Transverse colon (tissue), 4 donors: Measurements from ENCODE around the gene NEK1.

ENCODE experiments used
- POLR2A ChIP-seq: fragments of 450-650 bp; IDR thresholded peaks from one replicate; pipeline ENCODE4 v1.6.1; 2016; ENCODE audit warnings: antibody characterized with exemption, mild to moderate bottlenecking, moderate library complexity
- POLR2AphosphoS5 ChIP-seq, 3 donors: sonication (generic); formaldehyde crosslinking; IDR thresholded peaks; one replicate each; pipeline ENCODE4 v1.6.1; 2016; ENCODE audit warnings: antibody characterized with exemption in 3 of 3
- TF ChIP-seq, protein P1 (sequence below), 5 experiments: fragments of 200-600 bp in 3 of 5; fragments of 450-650 bp in 2 of 5; sonication (generic) in 3 of 5; IDR thresholded peaks; 1 replicate in 2 of 5; 2 replicates in 3 of 5; pipeline ENCODE4 v1.5.1; 2016 to 2017; ENCODE audit warnings: antibody characterized with exemption in 5 of 5, inconsistent platforms in 3 of 5, mild to moderate bottlenecking in 2 of 5, moderate library complexity in 1 of 5

DNA sequence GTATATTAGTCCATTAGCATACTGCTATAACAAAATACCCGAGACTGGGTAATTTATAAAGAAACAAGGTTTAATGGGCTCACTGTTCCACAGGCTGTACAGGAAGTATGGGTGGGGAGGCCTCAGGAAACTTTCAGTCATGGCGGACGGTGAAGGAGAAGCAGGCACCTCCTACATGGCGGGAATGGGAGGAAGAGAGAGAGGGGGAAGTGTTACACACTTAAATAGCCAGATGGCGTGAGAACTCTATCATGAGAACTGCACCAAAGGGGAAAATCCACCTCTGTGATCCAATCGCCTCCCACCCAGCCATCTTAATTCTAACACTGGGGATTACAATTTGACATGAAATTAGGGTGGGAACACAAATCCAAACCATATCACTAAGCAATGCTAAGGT, 242.7 kb downstream of the NEK1 start:
- TF ChIP-seq POLR2AphosphoS5 (IDR thresholded peaks at IDR 0.05) (no peak), POLR2A (no peak)
- TF ChIP-seq, protein P1, sequence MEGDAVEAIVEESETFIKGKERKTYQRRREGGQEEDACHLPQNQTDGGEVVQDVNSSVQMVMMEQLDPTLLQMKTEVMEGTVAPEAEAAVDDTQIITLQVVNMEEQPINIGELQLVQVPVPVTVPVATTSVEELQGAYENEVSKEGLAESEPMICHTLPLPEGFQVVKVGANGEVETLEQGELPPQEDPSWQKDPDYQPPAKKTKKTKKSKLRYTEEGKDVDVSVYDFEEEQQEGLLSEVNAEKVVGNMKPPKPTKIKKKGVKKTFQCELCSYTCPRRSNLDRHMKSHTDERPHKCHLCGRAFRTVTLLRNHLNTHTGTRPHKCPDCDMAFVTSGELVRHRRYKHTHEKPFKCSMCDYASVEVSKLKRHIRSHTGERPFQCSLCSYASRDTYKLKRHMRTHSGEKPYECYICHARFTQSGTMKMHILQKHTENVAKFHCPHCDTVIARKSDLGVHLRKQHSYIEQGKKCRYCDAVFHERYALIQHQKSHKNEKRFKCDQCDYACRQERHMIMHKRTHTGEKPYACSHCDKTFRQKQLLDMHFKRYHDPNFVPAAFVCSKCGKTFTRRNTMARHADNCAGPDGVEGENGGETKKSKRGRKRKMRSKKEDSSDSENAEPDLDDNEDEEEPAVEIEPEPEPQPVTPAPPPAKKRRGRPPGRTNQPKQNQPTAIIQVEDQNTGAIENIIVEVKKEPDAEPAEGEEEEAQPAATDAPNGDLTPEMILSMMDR (IDR thresholded peaks at IDR 0.05), result no peak
